CD4-positive, alpha-beta T cell treated with Interleukin-4 for 4 hours (primary cell): Measurements from ENCODE around the gene SCN4A.

Source experiments
- DNase-seq: peaks from one replicate; pipeline ENCODE4 v3.0.0-alpha.2; 2020

The SCN4A gene

GRCh38 chr17:64001763-64002529 lies 29.2 kb upstream of the SCN4A start:
- no peak for DNase-seq

DNA sequence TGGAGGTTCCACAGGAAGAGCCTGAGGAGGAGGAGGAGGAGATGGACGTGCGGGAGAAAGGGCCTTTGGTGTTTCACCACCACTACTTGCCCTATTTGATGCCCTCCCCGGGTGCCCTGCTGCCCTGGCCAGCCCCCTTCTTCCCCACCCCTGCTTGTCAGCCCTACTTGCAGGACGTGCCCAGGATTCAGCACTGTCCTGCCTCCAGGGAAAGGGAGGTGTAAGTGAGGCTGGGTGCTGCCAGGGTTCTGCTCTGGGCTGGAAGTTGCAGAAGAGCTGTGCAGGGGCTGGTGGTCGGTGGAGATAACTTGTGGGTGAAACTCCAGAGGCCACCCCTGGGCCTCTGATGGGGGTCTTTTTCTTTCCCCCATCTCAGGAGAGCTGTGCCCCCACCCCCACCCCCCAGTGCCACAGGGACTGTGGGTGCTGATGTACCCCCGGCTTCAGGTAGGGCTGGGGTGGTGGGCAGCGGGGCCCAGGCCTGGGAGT lies 28.4 kb upstream of the SCN4A start:
- DNase-seq, result no peak

GRCh38 chr17:63999680-64000531 lies 27.2 kb upstream of the SCN4A start:
- DNase-seq, result no peak

- DNase-seq, result peak; percentile 30
These were observed 26.3 kb upstream of the SCN4A start for GRCh38 chr17:63998721-63999679.

- peak; percentile 58 for DNase-seq
These were observed 25.5 kb upstream of the SCN4A start, which contains the start of gene PRR29 for GRCh38 chr17:63998050-63998720. Gene PRR29 (plus strand): TSS chr17:63998351. CDS start chr17:63998365, 14 bp downstream.

GRCh38 chr17:63997341-63998048 lies 24.8 kb upstream of the SCN4A start:
- DNase-seq, result no peak

DNA sequence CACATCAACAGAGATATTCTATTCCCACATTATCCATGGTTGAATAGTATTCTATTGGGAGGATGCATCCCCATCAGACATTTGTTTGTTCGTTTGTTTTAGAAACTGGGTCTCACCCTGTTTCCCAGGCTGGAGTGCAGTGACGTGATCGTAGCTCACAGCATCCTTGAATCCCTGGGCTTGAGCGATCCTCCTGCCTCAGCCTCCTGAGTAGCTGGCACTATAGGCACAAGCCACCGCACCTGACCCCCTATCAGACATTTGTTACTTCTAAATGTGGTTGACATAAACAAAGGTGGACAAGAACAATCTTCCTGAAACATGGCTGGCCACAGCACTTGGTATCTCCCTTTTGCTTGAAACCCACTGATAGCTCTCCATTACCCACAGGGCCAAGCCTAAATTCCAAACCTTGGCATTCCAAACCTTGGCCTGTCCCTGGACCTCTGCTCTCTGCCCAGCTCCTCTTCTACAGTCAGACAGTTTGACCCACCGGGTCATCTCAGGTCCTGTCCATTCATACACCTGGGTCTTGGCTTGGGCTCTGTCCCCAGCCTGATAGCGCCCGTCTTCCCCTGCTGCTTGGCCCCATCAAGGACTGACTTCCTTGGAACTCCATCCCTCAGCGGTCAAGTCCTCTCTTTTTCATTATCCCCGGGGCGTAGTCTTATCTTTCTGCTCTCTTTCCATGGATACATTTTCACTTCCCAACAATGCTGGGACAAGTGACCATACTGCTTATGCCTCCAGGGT lies 23.9 kb upstream of the SCN4A start:
- no peak for DNase-seq

DNA sequence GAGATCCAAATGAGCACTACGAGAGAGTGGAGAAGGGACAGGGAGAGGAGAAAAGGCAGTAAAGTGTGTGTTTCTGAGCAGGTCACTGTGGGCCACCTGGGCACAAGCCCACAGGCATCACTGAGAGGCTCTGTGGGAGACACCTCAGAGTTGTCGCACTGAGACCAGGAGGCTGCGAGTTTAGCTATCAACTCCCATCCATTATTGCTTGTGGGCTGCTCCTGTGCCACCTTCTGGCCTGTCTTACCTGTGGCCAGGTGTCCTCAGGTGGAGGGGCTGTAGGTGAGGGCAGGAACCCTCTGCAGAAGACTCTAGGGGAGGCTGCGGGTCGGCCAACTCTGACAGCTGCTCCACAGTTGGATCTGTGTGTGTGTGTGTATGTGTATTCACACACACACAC lies 22.9 kb upstream of the SCN4A start:
- DNase-seq, result no peak

- peak; percentile 77 for DNase-seq
These were observed 20.8 kb upstream of the SCN4A start for GRCh38 chr17:63993368-63993985.

GRCh38 chr17:63991611-63992010 lies 18.9 kb upstream of the SCN4A start:
- DNase-seq, result no peak

DNA sequence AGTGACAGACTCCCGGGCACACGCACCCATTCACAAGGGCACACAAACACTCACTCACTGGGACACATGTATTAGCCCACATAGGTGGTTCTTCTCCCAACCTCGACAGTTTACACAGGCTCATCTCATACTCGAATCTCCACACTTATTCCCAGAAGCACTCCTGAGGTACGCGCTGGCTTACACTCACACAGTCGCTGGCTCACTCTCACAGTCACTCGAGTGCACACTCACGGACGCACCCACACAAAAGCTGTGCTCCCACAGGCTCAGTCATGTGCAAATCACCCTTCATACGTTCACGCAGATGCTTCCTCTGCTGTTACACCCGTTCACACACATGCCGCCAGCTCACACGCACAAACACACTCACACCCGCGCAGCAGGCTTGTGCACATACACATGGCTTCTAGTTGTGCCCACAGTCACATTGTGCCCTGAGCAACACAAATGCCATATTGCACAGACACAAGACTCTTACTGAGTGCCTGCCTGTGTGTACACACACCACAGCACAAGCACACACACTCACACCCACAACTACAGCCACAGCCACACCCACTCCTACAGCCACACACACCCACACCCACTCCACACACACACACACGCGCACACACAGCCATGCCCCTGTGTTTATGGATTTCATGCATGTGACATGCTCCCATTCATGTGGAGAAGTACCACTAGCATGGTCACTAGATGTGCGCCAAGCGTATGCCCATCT lies 17.1 kb upstream of the SCN4A start:
- no peak for DNase-seq

DNA sequence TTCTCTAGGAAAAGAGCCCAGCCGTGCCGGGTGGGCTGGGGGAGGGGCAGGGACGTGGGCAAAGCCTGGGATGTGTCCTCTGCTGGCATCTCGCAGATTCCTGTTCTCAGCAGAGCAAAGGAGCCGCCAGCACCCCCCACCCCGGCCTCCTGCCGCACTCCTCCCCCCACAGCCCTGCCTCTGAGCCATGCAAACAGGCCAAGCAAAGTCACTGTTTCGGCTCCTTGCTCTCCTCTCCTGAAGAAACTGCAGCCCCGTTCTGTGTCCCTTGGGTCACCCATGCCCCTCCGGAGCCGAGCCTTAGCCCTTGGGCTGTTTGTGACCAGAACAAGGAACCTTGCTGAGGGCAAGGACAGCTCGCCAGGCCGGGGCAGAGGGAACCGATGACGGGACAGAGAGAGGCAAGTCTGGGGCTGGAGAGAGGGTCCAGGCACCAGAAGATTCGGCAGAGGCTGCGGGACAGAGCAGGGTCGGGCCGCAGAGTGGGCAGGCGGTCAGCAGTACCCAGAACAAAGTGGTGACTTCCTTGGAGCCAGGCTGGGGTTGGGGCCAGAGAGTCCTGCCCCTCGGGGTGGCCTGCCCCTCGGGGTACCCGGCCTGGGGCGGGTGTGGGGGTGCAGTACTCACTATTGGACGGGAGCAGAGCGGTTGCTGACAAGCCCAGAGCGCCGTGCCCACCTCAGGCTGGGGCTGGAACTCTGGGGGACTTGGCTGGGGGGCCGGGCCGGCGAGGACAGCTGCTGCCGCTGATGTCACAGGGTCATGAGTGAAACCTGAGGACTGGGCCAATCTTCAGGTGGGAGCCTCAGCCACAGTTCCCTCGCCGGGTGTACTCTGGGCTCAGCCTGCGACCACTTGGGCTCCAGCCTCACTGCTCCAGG lies 16.3 kb upstream of the SCN4A start:
- DNase-seq, result no peak

GRCh38 chr17:63988127-63988478 lies 15.4 kb upstream of the SCN4A start:
- DNase-seq, result no peak

GRCh38 chr17:63987221-63988126 lies 14.8 kb upstream of the SCN4A start:
- DNase-seq, result no peak

DNA sequence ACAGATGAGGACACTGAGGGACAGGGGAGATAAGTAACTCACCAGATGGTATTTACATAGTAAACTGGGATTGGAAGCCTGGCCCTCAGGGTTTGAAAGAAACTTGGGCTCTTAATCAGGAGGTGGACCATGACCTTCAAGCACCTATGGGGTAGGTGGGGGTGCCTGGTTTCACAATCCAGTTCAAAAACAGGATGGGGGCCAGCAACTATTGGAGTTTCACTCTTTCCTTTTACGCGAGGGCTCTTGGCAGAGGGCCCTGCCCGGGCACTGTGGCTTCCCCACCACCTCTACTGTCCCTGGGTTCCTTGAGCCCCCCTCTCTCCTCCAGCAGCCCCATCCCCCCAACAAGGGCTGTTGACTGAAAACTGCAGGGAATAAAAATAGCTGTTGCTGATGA lies 14.1 kb upstream of the SCN4A start:
- DNase-seq, result no peak

DNA sequence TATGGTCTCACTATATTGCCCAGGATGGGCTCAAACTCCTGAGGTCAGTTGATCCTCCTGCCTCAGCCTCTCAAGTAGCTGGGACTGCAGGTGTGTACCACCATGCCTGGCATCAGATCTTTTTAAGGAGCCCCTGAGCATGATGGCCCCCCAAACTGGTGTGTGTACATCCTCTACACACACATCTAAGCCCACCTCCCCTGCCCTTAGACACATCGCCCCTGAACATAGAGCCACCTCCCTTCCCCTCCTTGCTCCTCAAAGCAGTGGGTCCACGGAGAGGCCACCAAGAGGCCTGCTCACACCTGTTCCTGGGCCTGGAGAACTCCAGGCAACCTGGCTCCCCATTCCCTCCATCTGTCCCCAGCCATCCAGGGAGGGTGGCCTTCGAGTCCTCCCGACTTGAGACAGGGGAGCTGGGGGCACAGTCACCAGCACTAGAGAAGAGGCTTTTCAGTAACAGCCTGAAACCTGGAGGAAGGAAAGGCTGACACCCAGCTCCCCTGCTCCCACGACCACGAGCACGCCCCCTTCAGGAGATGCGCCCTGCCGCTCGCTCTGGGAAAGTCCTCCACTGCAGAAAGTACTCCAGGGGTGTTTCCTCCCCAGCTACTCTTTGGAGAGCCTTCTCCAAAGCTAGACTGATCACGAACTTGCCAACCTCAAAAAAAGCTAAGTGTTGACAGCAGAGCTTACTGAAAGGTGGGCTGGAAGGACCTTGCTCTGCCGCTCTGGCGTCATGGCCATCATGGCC lies 12.8 kb upstream of the SCN4A start:
- no peak for DNase-seq
